GM18502 (cell line): ENCODE data around the gene LVRN.
A peak's percentile ranks its signal among the peaks of the same experiment; 100 is the strongest.

ENCODE experiments used
- ATAC-seq: cut with Tn5 transposase; IDR thresholded peaks from one replicate; pipeline ENCODE4 v1.9.1; 2021; ENCODE audit warnings: mild to moderate bottlenecking; ENCODE audit not compliant: unreplicated experiment, poor library complexity

LVRN gene

DNA sequence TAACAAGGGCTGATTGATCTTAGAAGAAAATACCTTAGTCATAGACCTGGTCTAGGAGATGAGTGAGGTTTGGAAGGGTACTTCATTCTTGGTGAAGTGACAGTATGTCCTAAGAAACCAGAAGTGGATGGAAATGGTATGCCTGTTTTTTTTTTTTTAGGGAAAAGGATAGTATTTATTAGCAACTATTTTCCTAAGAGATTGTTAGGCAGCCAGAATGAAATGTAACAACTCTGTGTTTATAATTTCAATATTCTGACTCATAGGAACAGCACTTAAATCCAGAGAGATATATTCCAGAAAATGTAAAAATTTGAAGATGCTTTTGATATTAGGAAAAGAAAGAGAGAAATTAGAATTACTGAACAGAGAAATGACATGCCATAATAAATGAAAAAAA lies 48.8 kb downstream of the LVRN start:
- ATAC-seq: no peak

DNA sequence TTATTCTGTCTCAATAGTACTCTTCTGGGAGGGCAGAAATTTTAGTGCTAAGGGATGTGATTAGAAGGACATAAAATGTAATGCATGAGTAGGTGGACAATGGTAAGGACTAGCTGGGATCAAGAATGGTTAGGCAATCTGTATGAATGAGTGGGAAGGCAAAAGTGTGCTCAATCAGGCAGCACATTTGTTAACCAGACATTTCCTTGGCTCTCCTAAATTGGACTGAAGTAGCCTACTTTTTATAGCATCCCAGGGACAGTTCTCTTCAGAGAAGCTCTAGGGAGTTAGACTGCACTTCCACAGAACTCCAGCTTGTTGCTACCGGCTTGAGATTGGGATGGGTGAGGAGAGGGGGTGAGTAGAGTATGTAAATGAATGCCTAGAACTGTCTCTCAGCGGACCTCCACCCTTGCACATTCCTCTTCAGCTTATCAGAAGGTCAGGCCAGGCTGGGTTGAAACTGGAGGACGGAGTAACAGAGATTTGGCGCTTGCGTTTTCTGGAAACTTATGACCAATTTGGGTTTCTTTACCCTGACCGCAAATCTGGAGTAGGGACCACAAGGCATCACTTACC lies 51.0 kb downstream of the LVRN start:
- no peak for ATAC-seq

DNA sequence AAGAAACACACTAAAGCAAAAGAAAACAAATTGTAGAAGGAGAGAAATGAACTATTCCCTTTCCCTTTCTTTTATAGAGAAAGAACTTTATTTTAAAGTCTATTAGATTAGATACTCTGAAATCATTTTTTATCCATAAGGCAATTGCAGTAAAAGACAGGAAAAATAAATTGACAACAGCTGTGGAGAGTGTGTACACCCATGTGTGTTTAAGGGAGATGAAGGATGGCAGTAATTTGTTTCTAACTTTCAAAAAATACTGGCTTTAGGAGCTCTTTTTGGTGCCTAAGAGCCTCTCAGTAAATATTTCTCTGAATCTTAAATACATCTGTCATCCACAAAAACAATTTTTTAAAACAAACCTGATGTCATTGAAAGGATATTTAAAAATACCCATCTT lies 51.7 kb downstream of the LVRN start:
- ATAC-seq: no peak

DNA sequence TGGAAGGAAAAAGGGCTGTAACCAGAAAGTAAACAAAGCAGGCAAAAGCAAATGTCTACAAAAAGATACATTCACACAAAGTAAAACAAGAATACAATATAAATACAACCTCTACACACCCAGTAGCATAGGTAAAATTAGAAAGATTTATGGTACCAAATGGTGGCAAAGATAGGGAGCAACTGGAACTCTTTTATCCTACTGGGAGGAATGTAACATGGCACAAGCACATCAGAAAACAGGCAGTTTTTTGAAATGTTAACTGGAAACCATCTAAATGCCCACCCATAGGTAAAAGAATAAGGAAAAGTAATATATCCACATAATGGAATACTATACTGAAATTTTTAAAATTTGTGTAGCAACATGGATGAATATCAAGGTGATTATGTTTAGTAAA lies 61.3 kb downstream of the LVRN start:
- ATAC-seq: no peak

DNA sequence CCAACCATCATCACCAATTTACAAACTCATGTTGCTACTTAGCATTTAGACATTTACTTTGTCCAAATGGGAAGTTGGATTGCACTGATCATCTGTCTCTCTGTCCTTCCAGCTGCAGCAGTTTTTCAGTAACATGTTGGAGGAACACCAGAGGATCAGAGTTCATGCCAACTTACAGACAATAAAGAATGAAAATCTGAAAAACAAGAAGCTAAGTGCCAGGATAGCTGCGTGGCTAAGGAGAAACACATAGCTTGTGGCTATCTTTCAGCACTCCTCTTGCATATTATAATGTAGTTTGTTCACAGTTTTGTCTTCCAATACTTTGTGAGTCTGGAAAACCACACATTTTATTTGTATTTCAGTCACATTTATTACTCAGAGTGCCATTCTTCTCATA lies 63.6 kb downstream of the LVRN start:
- no peak for ATAC-seq

DNA sequence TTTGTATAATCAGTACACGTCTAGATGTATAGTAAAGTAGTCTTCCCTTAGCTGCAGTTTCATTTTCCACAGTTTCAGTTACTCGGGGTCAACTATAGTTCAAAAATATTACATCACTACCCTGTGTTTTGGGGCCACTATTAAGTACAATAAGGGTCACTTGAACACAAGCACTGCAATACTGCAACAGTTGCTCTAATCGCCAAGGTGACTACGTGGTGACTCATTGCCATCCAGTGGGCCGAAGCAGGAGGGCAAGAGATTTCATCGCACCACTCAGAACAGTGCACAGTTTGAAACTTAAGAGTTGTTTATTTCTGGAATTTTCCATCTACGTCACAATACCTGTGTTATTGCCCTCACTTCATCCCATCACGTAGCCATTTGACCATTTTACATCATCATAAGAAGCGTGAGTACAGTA lies 69.8 kb downstream of the LVRN start, which contains the start of gene ARL14EPL:
ARL14EPL (plus strand) TSS at position 379 of the 424 bp plus-strand sequence. CDS start 18,994 bp downstream, outside the sequence.
- peak; percentile 79 for ATAC-seq

DNA sequence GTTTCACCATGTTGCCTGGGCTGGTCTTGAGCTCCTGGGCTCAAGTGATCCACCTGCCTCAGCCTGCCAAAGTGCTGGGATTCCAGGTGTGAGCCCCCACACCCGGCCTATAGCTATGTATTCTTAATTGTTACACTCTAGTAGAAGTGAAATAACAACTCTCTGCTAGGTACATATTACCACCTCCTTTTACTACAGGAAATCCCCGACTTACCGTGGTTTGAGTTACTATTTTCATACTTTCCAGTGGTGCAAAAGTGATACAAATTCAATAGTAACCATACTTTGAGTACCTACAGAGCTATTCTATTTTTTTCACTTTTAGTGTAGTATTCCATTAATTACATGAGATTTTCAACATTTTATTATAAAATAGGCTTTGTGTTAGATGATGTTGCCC lies 70.7 kb downstream of the LVRN start:
- peak; percentile 53 for ATAC-seq

DNA sequence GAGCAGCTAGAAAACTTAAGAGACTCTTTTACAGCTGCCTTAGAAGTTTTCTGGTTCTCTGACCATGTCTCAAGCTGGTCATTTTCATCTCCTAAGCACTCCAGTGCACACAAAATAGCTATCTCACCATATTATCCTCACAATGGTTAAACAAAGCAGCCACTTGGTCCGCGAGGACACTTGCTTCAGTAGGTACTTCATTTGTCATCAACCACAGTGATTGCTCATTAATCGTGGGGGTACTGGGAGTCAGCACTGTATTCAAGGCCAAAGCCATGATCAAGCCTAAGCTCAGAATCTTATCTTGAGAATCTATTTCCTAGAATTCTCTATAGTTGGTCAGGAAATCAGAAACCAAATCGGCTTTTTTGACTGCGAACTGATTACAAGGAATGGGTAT lies 72.8 kb downstream of the LVRN start:
- no peak for ATAC-seq

DNA sequence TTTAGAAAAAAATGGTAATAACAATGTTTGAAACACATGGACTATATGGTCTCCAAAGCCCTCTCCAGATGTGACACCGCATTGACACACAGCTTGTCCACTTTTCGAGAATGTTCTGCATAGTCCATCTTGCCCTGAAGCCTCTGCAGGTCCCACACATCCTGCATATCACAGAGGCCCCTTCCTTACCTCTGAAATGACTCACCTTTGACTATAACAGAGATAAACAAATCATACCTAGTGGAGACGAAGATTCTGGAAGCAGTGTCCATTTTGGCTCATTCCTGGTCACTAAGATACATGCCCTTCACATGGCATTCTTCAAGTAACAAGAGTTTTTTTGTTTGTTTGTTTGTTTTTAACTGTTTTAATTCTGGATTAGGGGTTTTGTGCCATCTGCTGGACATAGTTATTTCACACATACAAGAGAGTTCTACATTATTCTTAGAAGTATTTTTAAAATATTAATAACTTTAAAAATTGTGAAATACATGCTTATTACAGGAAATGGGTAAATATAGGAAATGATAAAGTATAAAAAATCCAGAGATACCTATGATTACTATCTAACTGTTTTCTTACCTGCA lies 75.1 kb downstream of the LVRN start:
- no peak for ATAC-seq

DNA sequence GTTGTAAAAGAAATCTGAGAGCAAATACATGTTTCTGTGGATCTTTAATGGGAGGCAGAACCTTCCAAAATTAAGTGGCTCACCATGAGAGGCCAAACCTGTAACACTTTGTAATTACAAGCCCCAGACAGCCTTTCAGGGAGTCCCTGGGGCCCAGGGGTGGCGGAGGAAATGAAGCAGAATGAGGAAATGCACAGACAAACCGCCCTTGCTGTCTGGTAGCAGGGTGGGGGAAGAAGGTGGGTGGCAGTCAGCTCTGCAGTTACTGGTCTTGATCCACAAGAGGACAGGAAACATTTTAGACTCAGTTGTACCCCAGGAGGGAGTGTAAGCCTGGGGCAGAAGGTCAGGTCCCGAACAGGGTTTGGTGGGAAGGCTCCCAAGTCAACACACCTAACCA lies 76.5 kb downstream of the LVRN start:
- peak; percentile 82 for ATAC-seq

DNA sequence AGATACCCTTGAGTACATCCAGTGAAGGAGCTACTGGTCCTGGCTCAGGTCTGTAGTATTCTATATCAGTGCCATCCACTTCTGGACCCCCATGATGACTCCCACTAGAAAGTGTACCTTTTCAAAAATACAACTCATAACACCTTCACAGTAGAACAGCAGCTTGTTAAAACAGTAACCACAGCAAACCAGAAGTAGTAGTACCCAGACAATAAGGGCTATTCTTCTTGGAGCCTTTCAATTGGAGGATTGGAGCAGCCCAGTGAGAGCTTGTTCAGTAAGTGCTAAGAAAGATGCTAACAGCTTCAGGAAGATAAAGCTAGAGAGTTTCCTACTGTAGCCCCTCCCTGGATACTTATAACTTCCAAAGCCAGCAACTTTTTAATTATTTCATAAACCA lies 80.1 kb downstream of the LVRN start:
- ATAC-seq: no peak

DNA sequence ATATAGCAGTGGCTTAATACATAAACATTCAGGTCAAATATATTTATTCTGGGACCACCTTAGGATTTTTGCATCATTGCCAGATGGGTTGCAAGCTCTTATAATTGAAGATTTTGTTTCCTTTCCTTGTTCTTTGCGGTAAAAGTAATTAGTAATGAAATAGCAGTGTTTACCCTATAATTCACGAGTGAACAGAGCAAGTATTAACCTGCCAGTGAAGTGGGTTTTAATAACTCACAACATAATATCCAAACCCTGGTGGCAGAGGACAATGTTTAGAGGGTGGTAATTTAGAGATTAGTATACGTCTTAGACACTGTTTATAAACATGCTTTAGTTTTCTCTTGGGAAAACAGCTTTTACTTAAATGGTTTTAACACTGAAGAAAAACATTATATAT lies 81.8 kb downstream of the LVRN start:
- no peak for ATAC-seq

DNA sequence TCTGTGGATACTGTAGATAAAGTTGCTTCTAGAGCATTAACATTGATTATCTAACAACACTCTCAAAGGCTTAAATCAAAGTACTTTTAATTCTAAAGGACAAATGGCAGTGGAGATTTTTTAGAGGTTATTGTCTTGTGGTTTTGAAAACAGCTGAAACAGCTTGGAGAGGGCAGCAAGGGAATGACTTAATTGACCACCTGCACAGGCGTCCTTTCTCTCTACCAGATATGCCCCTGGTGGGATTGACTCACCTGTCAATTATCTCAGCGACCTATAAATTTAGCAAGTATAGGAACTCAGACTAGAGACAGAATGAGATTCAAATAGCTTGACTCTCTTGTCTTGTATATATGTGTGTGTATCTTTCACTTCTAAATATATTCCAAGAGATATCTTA lies 83.5 kb downstream of the LVRN start:
- no peak for ATAC-seq

DNA sequence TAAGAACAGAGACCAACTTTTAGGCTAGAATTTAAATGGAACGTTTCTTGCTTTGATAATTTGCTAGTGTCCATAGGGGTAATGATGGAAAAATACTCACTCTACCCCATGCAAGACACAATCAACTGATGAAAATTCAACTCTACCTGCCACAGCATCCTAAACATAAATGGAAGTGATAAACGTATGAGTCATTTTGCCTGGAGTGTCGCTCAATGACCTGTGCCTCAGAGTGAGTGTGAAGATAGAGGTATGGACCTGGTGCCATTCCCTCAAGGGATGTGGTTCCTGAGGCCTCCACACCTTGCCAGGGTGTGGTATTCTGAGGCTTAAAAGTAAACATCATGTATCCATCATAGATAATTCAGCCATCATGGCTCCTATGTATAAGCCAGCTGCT lies 84.0 kb downstream of the LVRN start:
- no peak for ATAC-seq

DNA sequence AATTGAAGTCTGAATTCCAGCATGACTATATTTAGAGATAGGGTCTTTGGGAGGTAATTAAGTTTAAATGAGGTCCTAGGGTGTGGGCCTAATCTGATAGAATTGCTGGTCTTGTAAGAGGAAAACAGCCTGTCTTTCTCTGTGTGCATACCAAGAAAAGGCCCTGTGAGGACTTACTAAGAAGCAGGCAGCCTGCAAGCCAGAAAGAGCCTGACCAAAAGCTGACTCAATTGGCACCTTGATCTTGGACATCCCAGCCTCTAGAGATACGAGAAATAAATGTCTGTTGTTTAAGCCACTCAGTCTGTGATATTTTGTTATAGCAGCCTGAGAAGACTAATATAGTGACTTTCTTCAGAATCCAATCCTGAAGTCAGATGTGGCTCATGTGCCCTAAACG lies 84.5 kb downstream of the LVRN start:
- ATAC-seq: no peak

DNA sequence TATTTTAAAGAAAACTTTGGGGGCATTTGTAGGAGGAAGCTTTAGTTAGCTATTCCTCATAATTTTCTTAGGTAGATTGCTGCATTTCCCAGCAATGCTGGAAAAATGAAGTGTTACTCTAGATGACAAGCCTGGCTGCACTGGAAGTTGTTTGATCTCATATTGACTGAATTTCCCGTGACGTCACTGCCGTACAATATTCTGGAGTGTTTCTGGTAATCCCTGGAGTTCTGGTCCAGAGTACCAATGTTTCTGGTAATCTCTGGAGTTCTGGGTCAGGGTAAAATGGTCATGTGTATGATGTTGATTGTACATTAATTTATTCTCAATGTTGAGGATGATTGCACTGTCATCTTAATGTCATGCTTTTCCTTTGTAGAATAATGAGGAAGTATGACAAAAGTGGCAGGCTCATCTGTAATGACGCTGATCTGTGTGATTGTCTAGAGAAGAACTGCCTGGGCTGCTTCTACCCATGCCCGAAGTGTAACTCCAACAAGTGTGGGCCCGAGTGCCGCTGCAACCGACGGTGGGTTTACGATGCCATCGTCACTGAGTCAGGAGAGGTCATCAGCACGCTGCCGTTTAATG lies 96.2 kb downstream of the LVRN start:
- ATAC-seq: no peak

DNA sequence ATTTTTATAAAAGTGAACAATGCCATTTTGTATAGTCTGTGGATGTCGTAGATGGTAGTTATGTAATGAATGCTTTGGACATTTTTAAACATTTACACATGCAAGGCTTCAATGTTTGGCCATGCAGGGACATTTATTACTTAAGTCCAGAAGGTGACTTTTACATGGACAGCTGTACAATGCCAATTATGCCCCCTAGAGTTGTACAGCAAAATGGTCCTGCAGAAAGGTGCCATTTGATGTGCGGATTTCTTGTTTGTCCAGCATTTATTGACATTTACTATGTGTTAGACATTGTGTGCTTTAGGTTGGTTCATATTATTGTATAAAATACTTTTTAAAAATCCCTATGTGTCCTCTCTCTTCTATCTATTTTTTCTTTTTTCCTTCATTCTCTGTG lies 100.1 kb downstream of the LVRN start:
- no peak for ATAC-seq

DNA sequence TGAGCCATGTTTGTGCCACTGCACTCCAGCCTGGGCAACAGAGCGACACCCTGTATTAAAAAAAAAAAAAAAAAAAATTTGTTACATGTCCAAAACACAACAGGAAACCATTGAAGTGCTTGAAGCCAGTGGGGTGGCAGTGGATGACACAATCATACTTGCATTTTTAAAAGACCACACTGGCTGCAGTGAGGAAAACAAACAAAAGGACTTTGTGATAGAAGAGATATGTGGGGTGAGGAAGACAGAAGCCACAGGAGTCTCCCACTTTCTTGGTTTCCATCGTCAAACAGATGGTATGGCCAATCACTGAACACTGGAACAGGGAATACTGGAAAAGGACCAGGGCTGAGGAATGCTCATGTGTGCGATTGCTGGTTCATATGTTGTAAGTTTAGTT lies 101.7 kb downstream of the LVRN start:
- no peak for ATAC-seq

DNA sequence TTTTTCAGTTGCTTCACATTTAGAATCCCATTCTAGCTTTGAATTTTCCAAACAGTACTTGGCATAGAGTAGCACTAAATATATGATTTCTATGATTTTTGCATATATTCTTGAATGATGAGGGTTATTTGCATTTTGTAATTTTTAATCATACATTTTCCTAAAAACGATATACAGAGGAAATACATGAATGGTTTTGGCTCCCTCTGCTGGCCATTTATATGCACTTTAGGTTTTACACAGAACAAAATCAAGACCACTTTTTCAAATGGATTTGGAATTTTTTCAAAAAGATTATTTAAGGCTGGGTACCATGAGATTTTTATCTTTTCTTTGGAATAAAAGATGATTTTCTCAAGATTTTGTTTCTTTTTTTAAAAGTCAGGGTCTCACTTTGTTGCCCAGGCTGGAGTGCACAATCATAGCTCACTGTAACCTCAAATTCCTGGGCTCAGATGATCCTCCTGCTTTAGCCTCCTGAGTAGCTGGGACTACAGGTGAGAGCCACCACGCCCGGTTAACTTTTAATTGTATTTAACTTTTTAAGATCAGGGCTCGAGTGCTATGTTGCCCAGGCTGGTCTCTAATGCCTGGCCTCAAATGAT lies 105.9 kb downstream of the LVRN start:
- ATAC-seq: peak; percentile 58

DNA sequence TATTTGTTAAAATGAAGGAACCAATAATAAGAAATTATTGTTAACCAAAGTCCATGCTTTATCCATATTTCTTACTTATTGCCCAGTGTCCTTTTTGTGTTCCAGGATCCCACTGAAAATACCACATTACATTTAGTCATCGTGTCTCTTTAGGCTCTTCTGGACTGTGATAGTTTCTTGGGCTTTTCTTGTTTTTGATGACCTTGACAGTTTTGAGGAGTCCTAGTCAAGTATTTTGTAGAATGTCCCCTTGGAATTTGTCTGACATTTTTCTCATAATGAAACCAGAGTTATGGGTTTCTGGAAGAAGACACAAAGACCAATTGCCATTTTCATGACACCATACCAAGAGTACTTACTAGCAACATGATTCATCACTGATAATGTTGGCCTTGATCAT lies 108.9 kb downstream of the LVRN start:
- ATAC-seq: no peak

DNA sequence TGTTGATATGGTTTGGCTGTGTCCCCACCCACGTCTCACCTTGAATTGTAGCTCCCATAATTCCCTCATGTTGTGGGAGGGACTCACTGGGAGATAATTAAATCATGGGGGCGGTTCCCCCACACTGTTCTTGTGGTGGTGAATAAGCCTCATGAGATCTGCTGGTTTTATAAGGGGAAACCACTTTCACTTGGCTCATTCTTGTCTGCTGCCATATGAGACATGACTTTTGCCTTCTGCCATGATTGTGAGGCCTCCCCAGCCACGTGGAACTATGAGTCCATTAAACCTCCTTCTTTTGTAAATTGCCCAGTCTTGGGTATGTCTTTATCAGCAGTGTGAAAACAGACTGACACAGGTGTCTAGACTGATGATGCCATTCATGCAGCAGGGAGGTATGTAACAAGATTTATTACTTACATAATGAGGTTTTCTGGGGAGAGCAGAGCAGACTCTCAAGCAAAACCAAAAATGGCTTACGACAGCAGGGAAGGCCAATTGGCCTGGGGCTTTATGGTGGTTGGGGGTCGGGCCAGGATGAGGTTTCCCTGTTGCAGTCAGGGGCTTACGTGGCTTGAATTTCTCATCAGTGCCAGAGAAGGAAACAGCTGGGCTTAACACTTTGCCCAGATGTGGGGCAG lies 113.0 kb downstream of the LVRN start:
- ATAC-seq: no peak
